ENCODE data around the gene RIPOR2. TPM values are rescaled to one million over a fixed set of nuclear protein-coding genes. Genes with fewer than 3 reads are reported as not detected.
A peak's percentile ranks its signal among the peaks of the same experiment; 100 is the strongest.

The RIPOR2 gene
- total RNA-seq, 1 experiment from 2014 or later = 5.0 TPM

DNA sequence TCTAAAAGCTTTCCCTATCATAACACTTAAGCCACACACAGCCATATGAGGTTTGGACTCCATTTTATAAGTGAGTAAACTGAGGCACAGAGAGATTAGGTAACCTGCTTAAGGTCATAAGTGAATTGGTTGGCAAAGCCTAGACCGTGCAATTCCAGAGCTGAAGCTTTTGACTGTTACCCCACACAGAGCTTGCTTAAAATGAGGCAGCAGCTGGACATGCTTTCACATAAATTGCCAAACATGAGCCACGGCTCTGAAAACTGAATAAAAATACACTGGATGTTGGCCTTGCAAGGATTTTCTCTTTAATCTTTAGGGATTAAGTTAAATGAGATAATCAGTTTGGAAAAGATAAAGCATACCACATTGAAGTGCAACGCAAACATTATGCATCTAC is 2.5 kb downstream of the RIPOR2 start:
- H2BK15ac ChIP-seq (ENCODE audit: low read depth, low read length) = no peak overlapping the region
- H2AFZ ChIP-seq (ENCODE audit: low read length) = no peak overlapping the region
- peaks cover 24% of the 10 kb centered on the region; the same call in 1 of the 2 replicates for H3K79me2 ChIP-seq (ENCODE audit: insufficient read depth, low read length)
- H3K4ac ChIP-seq (ENCODE audit: low read depth, low read length) = no peak overlapping the region
- peaks cover 23% of the 10 kb centered on the region for H3K4me1 ChIP-seq (ENCODE audit: insufficient read depth, low read length)
- no peak overlapping the region for H3K23ac ChIP-seq (ENCODE audit: insufficient read length, low read depth, low read length)
- H4K20me1 ChIP-seq (ENCODE audit: control insufficient read depth, insufficient read depth, insufficient read length) = no peaks in the 10 kb centered on the region
- no peaks in the 10 kb centered on the region for H3K79me1 ChIP-seq (ENCODE audit: insufficient read depth, low read depth, low read length, poor library complexity, severe bottlenecking)
- no peak overlapping the region for H2AK5ac ChIP-seq (ENCODE audit: insufficient read length, low read length)
- no peak overlapping the region for H3K56ac ChIP-seq (ENCODE audit: insufficient read length, low read depth, low read length)
- TF ChIP-seq, protein P1, sequence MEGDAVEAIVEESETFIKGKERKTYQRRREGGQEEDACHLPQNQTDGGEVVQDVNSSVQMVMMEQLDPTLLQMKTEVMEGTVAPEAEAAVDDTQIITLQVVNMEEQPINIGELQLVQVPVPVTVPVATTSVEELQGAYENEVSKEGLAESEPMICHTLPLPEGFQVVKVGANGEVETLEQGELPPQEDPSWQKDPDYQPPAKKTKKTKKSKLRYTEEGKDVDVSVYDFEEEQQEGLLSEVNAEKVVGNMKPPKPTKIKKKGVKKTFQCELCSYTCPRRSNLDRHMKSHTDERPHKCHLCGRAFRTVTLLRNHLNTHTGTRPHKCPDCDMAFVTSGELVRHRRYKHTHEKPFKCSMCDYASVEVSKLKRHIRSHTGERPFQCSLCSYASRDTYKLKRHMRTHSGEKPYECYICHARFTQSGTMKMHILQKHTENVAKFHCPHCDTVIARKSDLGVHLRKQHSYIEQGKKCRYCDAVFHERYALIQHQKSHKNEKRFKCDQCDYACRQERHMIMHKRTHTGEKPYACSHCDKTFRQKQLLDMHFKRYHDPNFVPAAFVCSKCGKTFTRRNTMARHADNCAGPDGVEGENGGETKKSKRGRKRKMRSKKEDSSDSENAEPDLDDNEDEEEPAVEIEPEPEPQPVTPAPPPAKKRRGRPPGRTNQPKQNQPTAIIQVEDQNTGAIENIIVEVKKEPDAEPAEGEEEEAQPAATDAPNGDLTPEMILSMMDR (conservative IDR thresholded peaks at IDR 0.05) = no peak
- H3K27me3 ChIP-seq (ENCODE audit: insufficient read depth, low read length) = no peaks in the 10 kb centered on the region
- no peak overlapping the region for H4K8ac ChIP-seq (replicated peaks; ENCODE audit: insufficient read length, low read depth, low read length)
- H3K23me2 ChIP-seq (ENCODE audit: insufficient read length, low read depth, low read length, poor library complexity, severe bottlenecking) = peaks cover 3% of the 10 kb centered on the region
- H4K91ac ChIP-seq (ENCODE audit: insufficient read length, low read depth, low read length) = no peak overlapping the region
- H2BK20ac ChIP-seq (ENCODE audit: low read depth, low read length, poor library complexity, severe bottlenecking) = no peak overlapping the region
- no peak overlapping the region for H3K14ac ChIP-seq (ENCODE audit: insufficient read depth, low read length)
- no peak overlapping the region for H4K5ac ChIP-seq (ENCODE audit: insufficient read length, low read depth, low read length)
- no peak overlapping the region for H2BK120ac ChIP-seq (ENCODE audit: low read depth, low read length, poor library complexity, severe bottlenecking)
- peak overlapping the region; percentile 84 for H3K4me2 ChIP-seq (ENCODE audit: insufficient read depth, insufficient read length, low read length)
- no peak overlapping the region for H3K27ac ChIP-seq (ENCODE audit: insufficient read length, low read depth, low read length)
- Mint-ChIP-seq H3K4me1 (peaks cover 59 to 65% of the 10 kb centered on the region in 2 experiments), H3K9me3 (no peaks in the 10 kb centered on the region; a peak in 1 of 5 replicates), H3K27me3 (ENCODE audit: low read depth) (no peaks in the 10 kb centered on the region), H3K27ac (peak overlapping the region in 1 of 3 experiments; percentile 16; a peak in 1 of 7 replicates), H3K4me3 (peak overlapping the region in 1 of 2 experiments; percentile 84; a peak in 3 of 5 replicates), H3K36me3 (ENCODE audit: insufficient read depth in 1 of 3, low read depth in 3 of 3) (peaks cover 0 to 5% (median 0%) of the 10 kb centered on the region in 3 experiments; a peak in 2 of 7 replicates)
- DNase-seq = no peak
- H3K9me3 ChIP-seq (ENCODE audit: control insufficient read depth, low read depth, low read length) = no peaks in the 10 kb centered on the region
- no peak overlapping the region for H3K18ac ChIP-seq (ENCODE audit: insufficient read length, low read depth, low read length)
- peak overlapping the region; percentile 43 for H3K9ac ChIP-seq (ENCODE audit: extremely low read depth, insufficient read length, low read length)
- no peak overlapping the region for H3T11ph ChIP-seq (ENCODE audit: low read length)
- H2BK12ac ChIP-seq (ENCODE audit: insufficient read length, low read depth, low read length) = no peak overlapping the region
- no peak overlapping the region for H2BK5ac ChIP-seq (ENCODE audit: insufficient read length, low read length)
- no CpG with 5 or more reads among the region's 3 CpGs for WGBS (ENCODE audit: extremely low coverage, insufficient read length, low lambda C conversion rate)

Measured in H9 (cell line).